Loucy (cell line): ENCODE measurements around the gene KANTR.

ENCODE experiments used
- CTCF ChIP-seq: fragments of 200-600 bp; sonication (generic); conservative IDR thresholded peaks from 2 replicates; pipeline ENCODE4 v1.5.1; 2014; ENCODE audit warnings: mild to moderate bottlenecking, antibody characterized with exemption, low read length
- EZH2phosphoT487 ChIP-seq: fragments of 200-600 bp; IDR thresholded peaks from 2 replicates; pipeline ENCODE4 v1.6.1; 2018; ENCODE audit warnings: antibody characterized with exemption, mild to moderate bottlenecking, moderate library complexity, borderline replicate concordance

- TF ChIP-seq CTCF (no peak), EZH2phosphoT487 (no peak)
Measured at GRCh38 chrX:53071064-53071463, 22.9 kb upstream of the KANTR start.
